Breast epithelium (tissue), 4 donors: ENCODE data around the gene MRPS2. TPM values are rescaled to one million over a fixed set of nuclear protein-coding genes. Genes with fewer than 3 reads are reported as not detected.

Experiments used
- DNase-seq, 2 donors: peaks; one replicate each; pipeline ENCODE4 v3.0.0-alpha.2; 2019; ENCODE audit warnings: low spot score in 2 of 2
- H3K27ac ChIP-seq, 2 donors: fragments of 200-600 bp; sonication (generic) in 1 of 2; one replicate each; pipeline ENCODE4 v1.5.1; 2016 to 2019; ENCODE audit warnings: mild to moderate bottlenecking in 1 of 2
- H3K27me3 ChIP-seq, 2 donors: fragments of 200-600 bp; sonication (generic) in 1 of 2; one replicate each; pipeline versions ENCODE4 v1.5.1 to v1.6.0; 2017 to 2019; ENCODE audit warnings: control low read depth in 1 of 2, mild to moderate bottlenecking in 1 of 2
- H3K36me3 ChIP-seq: fragments of 200-600 bp; one replicate; pipeline ENCODE4 v1.5.1; 2019
- H3K4me1 ChIP-seq, 2 donors: fragments of 200-600 bp; sonication (generic); one replicate each; pipeline ENCODE4 v1.5.1; 2016 to 2019; ENCODE audit warnings: control low read depth in 1 of 2
- H3K4me3 ChIP-seq, 3 donors: fragments of 200-600 bp; sonication (generic); 1 replicate in 2 of 3; 2 replicates in 1 of 3; pipeline ENCODE4 v1.5.1; 2016 to 2019; ENCODE audit warnings: mild to moderate bottlenecking in 3 of 3, moderate library complexity in 2 of 3
- H3K9me3 ChIP-seq, 2 donors: fragments of 200-600 bp; sonication (generic) in 1 of 2; one replicate each; pipeline ENCODE4 v1.5.1; 2016 to 2019; ENCODE audit warnings: control low read depth in 1 of 2
- POLR2A ChIP-seq: fragments of 450-650 bp; IDR thresholded peaks from one replicate; pipeline ENCODE4 v1.6.1; 2016; ENCODE audit warnings: antibody characterized with exemption, mild to moderate bottlenecking, moderate library complexity
- POLR2AphosphoS5 ChIP-seq, 3 donors: sonication (generic); formaldehyde crosslinking; IDR thresholded peaks; one replicate each; pipeline ENCODE4 v1.6.1; 2017; ENCODE audit warnings: antibody characterized with exemption in 3 of 3
- intact Hi-C: fragments of 100-400 bp; cut with DNase I; formaldehyde crosslinking; loops from one replicate; pipeline ENCODE4 v1.15.1; 2023; ENCODE audit warnings: low total_unique reads
- total RNA-seq, 3 donors: library from RNA; depleted of rRNA; stranded (reverse); fragments of >200 nt; gene quantifications; one replicate each; pipeline ENCODE4 v1.1.0, GENCODE V29; 2016
- TF ChIP-seq, protein P1 (sequence below), 3 donors: fragments of 450-650 bp; IDR thresholded peaks; one replicate each; pipeline ENCODE4 v1.5.1; 2016 to 2017; ENCODE audit warnings: antibody characterized with exemption in 3 of 3, mild to moderate bottlenecking in 3 of 3, moderate library complexity in 3 of 3

MRPS2 gene
- total RNA-seq, 3 donors from 2014 or later = 35.4 to 39.8 (median 36.7) TPM

DNA sequence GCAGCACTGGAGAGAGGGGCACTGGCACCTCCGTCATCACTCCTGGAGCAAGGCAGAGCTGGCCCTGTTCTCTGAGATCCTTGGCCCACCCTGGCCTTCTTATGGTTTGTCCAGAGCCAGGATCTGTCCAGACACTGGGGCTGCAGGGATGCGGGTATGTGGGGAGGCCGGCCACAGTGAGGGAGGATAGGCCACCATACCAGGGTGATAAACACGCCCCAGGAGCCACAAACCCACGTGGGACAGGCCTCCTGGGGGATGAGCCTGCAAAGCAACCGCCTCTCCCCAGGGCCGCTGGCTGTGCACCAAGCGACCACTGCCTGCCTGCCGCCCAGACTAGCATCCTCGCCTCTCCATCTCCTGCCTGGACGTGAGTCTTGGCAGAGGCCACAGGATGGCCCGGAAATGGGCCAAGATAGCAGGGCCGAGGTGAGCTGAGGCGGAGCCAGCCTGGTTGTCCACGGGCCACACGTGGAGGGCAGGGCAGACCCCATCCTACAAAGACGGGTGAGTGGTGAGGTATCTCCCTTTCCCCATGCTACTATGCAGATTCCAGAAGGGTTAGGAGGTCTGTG lies 49.9 kb downstream of the MRPS2 start:
- no peaks in the 10 kb centered on the region for H3K9me3 ChIP-seq
- H3K36me3 ChIP-seq = no peaks in the 10 kb centered on the region
- no peak overlapping the region for H3K4me3 ChIP-seq
- no peak overlapping the region for H3K27ac ChIP-seq
- intact Hi-C loops = no loop called here
- TF ChIP-seq POLR2A (no peak), POLR2AphosphoS5 (IDR thresholded peaks at IDR 0.05) (no peak)
- TF ChIP-seq, protein P1, sequence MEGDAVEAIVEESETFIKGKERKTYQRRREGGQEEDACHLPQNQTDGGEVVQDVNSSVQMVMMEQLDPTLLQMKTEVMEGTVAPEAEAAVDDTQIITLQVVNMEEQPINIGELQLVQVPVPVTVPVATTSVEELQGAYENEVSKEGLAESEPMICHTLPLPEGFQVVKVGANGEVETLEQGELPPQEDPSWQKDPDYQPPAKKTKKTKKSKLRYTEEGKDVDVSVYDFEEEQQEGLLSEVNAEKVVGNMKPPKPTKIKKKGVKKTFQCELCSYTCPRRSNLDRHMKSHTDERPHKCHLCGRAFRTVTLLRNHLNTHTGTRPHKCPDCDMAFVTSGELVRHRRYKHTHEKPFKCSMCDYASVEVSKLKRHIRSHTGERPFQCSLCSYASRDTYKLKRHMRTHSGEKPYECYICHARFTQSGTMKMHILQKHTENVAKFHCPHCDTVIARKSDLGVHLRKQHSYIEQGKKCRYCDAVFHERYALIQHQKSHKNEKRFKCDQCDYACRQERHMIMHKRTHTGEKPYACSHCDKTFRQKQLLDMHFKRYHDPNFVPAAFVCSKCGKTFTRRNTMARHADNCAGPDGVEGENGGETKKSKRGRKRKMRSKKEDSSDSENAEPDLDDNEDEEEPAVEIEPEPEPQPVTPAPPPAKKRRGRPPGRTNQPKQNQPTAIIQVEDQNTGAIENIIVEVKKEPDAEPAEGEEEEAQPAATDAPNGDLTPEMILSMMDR (IDR thresholded peaks at IDR 0.05) = no peak
- H3K4me1 ChIP-seq = no peaks in the 10 kb centered on the region
- DNase-seq = no peak
- no peaks in the 10 kb centered on the region for H3K27me3 ChIP-seq

DNA sequence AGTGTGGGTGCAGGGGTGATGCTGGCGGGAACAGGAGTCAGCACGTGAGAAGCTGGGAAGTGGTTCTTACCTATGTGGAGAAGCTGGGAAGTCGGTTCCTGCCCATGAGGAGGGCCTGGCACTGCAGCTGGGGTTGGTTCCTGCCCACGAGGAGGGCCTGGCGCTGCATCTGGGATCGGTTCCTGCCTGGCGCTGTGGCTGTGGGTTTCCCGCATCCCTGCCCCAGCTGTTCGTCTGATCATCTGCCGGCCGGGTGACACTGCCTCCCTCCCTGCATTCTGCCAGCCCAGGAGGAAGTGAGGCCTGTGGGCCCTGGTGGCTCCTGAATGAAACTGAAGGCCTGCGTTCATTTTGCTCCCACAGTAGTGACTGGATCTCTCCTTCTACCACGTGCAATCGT lies 50.5 kb downstream of the MRPS2 start:
- Histone ChIP-seq H3K4me1 (no peaks in the 10 kb centered on the region), H3K27me3 (no peaks in the 10 kb centered on the region), H3K9me3 (no peaks in the 10 kb centered on the region), H3K36me3 (no peaks in the 10 kb centered on the region), H3K4me3 (no peak overlapping the region), H3K27ac (no peak overlapping the region)
- TF ChIP-seq POLR2AphosphoS5 (IDR thresholded peaks at IDR 0.05) (no peak), POLR2A (no peak)
- TF ChIP-seq, protein P1 (IDR thresholded peaks at IDR 0.05) = no peak
- DNase-seq = no peak
- intact Hi-C loops = no loop called here

DNA sequence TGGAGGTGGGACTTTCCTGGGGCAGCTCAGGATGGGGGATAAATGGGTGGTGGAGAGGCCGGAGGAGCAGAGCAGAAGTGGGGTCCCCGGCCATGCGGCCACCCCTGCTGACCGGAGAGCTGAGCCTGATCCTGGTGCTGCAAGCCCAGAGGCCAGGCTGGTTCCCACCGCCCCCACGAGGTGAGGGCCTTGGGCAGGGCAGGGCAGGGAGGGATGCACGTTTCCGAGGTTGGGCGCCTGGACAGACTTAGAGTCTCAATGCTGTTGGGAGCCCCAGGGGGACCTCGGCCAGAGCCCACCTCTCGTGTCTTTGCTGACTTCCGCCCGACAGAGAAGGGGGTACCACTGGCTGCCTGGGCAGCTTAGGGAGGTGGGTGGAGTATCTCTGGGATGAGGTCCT lies 51.0 kb downstream of the MRPS2 start:
- TF ChIP-seq, protein P1 (IDR thresholded peaks at IDR 0.05) = no peak
- TF ChIP-seq POLR2AphosphoS5 (IDR thresholded peaks at IDR 0.05) = no peak
- DNase-seq = no peak
- H3K9me3 ChIP-seq = no peaks in the 10 kb centered on the region
- no peak overlapping the region for H3K27ac ChIP-seq
- intact Hi-C loops = no loop called here
- H3K27me3 ChIP-seq = no peaks in the 10 kb centered on the region
- H3K36me3 ChIP-seq = no peaks in the 10 kb centered on the region
- no peaks in the 10 kb centered on the region for H3K4me1 ChIP-seq
- H3K4me3 ChIP-seq = no peak overlapping the region

DNA sequence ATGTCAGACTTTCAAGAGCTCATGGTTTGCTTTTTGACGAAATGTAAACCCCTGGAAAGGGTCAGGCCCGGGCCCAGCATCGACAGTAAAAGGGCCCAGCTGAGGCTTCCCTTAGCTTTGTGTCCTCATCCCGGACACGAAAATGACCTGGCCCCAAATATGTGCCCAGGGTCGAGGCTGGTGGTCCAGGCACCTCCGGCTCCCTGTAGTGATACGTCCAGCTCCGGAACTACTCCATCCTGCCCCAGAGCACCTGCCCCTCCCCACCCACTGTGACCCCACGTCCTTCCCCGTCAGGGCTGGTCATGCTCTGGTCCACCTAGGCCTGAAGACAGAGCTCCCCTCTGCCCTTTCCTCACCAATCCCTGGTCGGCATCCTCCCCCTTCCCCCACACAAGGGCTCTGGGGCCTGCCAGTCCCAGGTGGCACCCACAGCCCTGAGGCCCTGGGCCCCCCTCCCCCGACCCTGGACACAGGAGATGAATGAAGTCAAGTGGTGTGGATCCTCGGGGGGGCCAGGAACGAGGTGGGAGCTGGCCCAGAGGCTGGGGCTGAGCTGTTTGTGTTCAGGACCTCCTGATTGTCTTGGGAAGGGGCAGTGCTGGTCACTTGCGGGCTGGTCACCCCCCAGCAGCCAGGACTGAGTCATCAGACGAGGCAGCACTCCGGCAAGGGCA lies 51.7 kb downstream of the MRPS2 start:
- no peak for DNase-seq
- TF ChIP-seq POLR2A (no peak), POLR2AphosphoS5 (IDR thresholded peaks at IDR 0.05) (no peak)
- TF ChIP-seq, protein P1 (IDR thresholded peaks at IDR 0.05) = no peak
- no peaks in the 10 kb centered on the region for H3K9me3 ChIP-seq
- no peaks in the 10 kb centered on the region for H3K36me3 ChIP-seq
- intact Hi-C loops = no loop called here
- H3K4me3 ChIP-seq = no peak overlapping the region
- H3K4me1 ChIP-seq = no peaks in the 10 kb centered on the region
- no peak overlapping the region for H3K27ac ChIP-seq
- H3K27me3 ChIP-seq = no peaks in the 10 kb centered on the region

DNA sequence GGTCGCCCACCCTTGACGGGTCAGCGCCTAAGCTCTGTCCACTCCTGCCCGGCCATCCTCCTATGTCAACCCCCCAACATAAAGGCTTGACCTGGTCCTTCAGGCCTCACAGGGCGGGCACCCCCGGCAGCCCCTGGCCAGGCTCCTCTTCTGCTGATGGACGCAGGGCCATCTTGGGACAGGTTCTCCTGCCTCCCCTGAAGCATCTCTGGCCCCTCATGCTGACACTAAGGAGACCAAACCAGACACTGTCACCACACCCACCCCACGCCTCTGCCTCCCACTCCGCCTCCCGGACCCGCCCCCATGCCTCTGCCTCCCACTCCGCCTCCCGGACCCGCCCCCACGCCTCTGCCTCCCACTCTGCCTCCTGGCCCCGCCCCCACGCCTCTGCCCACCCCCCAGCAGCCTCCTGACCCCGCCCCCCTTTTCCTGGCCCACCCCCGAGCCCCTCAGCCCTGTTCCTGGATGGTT lies 52.3 kb downstream of the MRPS2 start:
- no peak for DNase-seq
- Histone ChIP-seq H3K27me3 (no peaks in the 10 kb centered on the region), H3K4me1 (no peaks in the 10 kb centered on the region), H3K36me3 (no peaks in the 10 kb centered on the region), H3K27ac (no peak overlapping the region), H3K9me3 (no peaks in the 10 kb centered on the region), H3K4me3 (no peak overlapping the region)
- TF ChIP-seq, protein P1 (IDR thresholded peaks at IDR 0.05) = no peak
- intact Hi-C loops = no loop called here

Other genes with a start within 250 kb of the MRPS2 start
- 10 to 100 TPM; 13.9 to 18.1 (median 15.1) TPM for gene PPP1R26, start 20.9 kb upstream of the MRPS2 start, total RNA-seq
- not detected for gene LCN1, start 20.8 kb downstream of the MRPS2 start, total RNA-seq
- not detected for gene OBP2A, start 45.4 kb downstream of the MRPS2 start, total RNA-seq
- not detected for gene PAEP, start 61.1 kb downstream of the MRPS2 start, total RNA-seq
- not detected for gene GLT6D1, start 138.9 kb downstream of the MRPS2 start, total RNA-seq
- gene LCN9, start 162.6 kb downstream of the MRPS2 start, total RNA-seq = under 1 TPM in 1 of 3 donors, not detected in 2; 0.64 TPM
- not detected for gene SOHLH1, start 198.8 kb downstream of the MRPS2 start, total RNA-seq
- not detected for gene KCNT1, start 201.5 kb downstream of the MRPS2 start, total RNA-seq